CD4-positive, alpha-beta T cell (primary cell): ENCODE data around the gene ZNF628. TPM values are rescaled to one million over a fixed set of nuclear protein-coding genes. Genes with fewer than 3 reads are reported as not detected.

Experiments
- ATAC-seq: fragments of 200-7000 bp; cut with Tn5 transposase; one replicate; pipeline ENCODE4 v1.10.0; 2022; ENCODE audit warnings: mild to moderate bottlenecking; ENCODE audit not compliant: poor library complexity
- CTCF ChIA-PET: fragments of 350-600 bp; sonication (Branson Sonifier 250); formaldehyde crosslinking; loops from one replicate; lab custom pipeline; 2021; ENCODE audit warnings: antibody characterized with exemption, inconsistent platforms; lab: Charles Lee
- POLR2A ChIA-PET: fragments of 350-600 bp; sonication (Branson Sonifier 250); formaldehyde crosslinking; loops from one replicate; lab custom pipeline; 2021; ENCODE audit warnings: antibody characterized with exemption, inconsistent platforms; lab: Charles Lee
- DNase-seq, 14 experiments: peaks; one replicate each; pipeline ENCODE4 v3.0.0-alpha.2; 2013 to 2020; ENCODE audit warnings: mixed read lengths in 2 of 14
- H3K27ac ChIP-seq, 2 donors: one replicate each; pipeline versions ENCODE4 v1.5.1 to v1.7.0; 2013; ENCODE audit warnings: low read length in 2 of 2, low read depth in 1 of 2, mild to moderate bottlenecking in 1 of 2
- H3K27me3 ChIP-seq, 2 experiments: 1 replicate in 1 of 2; 2 replicates in 1 of 2; pipeline versions ENCODE4 v1.6.1 to v1.7.0; 2013; ENCODE audit warnings: low read length in 2 of 2, control low read depth in 1 of 2, mild to moderate bottlenecking in 1 of 2, moderate library complexity in 1 of 2; ENCODE audit not compliant: insufficient read depth in 2 of 2, control insufficient read depth in 1 of 2
- H3K36me3 ChIP-seq: one replicate; pipeline ENCODE4 v1.6.1; 2013; ENCODE audit warnings: low read length, control low read depth; ENCODE audit not compliant: insufficient read depth
- H3K4me1 ChIP-seq: one replicate; pipeline ENCODE4 v1.6.1; 2013; ENCODE audit warnings: low read length, control low read depth; ENCODE audit not compliant: insufficient read depth
- H3K4me3 ChIP-seq: one replicate; pipeline ENCODE4 v1.5.1; 2013; ENCODE audit warnings: mild to moderate bottlenecking, low read length, moderate library complexity
- H3K9me3 ChIP-seq, 2 experiments: 1 replicate in 1 of 2; 2 replicates in 1 of 2; pipeline versions ENCODE4 v1.6.1 to v1.7.0; 2013; ENCODE audit warnings: low read length in 2 of 2, mild to moderate bottlenecking in 2 of 2, control low read depth in 1 of 2, moderate library complexity in 1 of 2; ENCODE audit not compliant: control insufficient read depth in 1 of 2, insufficient read depth in 1 of 2
- H3K27ac Mint-ChIP-seq: one replicate; pipeline ENCODE4 v1.8.0; 2020; ENCODE audit warnings: mixed read lengths
- H3K27me3 Mint-ChIP-seq: one replicate; pipeline ENCODE4 v1.8.0; 2021; ENCODE audit warnings: mixed read lengths
- H3K36me3 Mint-ChIP-seq: one replicate; pipeline ENCODE4 v1.8.0; 2021; ENCODE audit warnings: low read depth, mixed read lengths
- H3K4me1 Mint-ChIP-seq: one replicate; pipeline ENCODE4 v1.8.0; 2021; ENCODE audit warnings: low read depth, mixed read lengths
- H3K4me3 Mint-ChIP-seq: one replicate; pipeline ENCODE4 v1.8.0; 2020; ENCODE audit warnings: mild to moderate bottlenecking, mixed read lengths
- H3K9me3 Mint-ChIP-seq: one replicate; pipeline ENCODE4 v1.8.0; 2020; ENCODE audit warnings: mixed read lengths
- CTCF ChIP-seq: fragments of 200-600 bp; IDR thresholded peaks from one replicate; pipeline ENCODE4 v1.8.0; 2022; ENCODE audit warnings: antibody characterized with exemption, mild to moderate bottlenecking
- intact Hi-C, 2 experiments: fragments of 100-400 bp; cut with DNase I in 1 of 2; cut with micrococcal nuclease in 1 of 2; formaldehyde crosslinking; loops; one replicate each; pipeline versions ENCODE4 v1.15.1 to v1.9.0; 2023 to 2025; cut with DNase I, micrococcal nuclease
- total RNA-seq, 174 experiments: library from RNA in 2 of 174; stranded (reverse) in 2 of 174; gene quantifications; one replicate each; pipeline ENCODE4 v1.2.3 and lab custom pipeline; 2021 to 2026

ZNF628 gene
- total RNA-seq, 2 experiments from 2014 or later = 26.6 to 27.2 TPM

DNA sequence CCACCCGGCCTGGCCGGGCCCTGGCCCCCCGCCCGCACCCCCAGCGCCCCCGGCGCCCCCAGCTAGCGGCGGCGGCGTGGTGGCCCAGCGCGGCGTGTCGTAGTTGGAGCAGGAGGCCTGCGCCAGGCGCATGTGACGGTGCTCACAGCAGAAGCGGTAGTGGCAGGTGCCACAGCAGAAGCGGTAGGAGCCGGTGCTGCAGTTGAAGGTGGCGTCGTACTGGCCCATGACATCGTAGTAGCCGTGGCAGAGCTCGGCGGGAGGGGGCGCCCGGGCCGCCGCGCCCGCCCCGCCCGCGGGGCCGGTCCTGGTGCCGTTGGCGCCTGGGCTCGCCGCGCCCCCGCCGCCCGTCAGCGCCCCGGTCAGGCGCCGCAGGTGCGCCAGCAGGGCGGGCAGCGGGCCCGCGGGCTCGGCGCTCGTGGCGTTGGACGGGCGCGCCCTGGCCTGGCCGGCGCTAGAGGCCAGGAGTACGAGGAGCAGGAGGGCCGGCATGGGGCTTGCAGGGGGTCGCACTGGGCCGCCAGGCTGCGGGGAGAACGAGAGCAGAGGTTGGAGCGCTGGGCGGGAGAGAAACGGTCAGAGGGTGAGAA, 34.0 kb upstream of the ZNF628 start:
- ChIA-PET POLR2A (no interaction called here), CTCF (no interaction called here)
- Mint-ChIP-seq H3K27ac (no peak overlapping the region), H3K36me3 (no peaks in the 10 kb centered on the region), H3K4me1 (peaks cover 33% of the 10 kb centered on the region), H3K4me3 (no peak overlapping the region), H3K27me3 (peaks cover 76% of the 10 kb centered on the region), H3K9me3 (no peaks in the 10 kb centered on the region)
- intact Hi-C loops = no loop called here
- ATAC-seq (peak; percentile 70), DNase-seq (peak in 3 of 14 experiments; percentile 19 to 62 (median 53))
- H3K9me3 ChIP-seq = peaks cover 0 to 34% of the 10 kb centered on the region in 2 experiments
- no peak overlapping the region for H3K4me3 ChIP-seq
- peaks cover 63 to 83% of the 10 kb centered on the region in 2 experiments for H3K27me3 ChIP-seq
- no peaks in the 10 kb centered on the region for H3K36me3 ChIP-seq
- no peak for TF ChIP-seq CTCF
- no peak overlapping the region for H3K27ac ChIP-seq
- H3K4me1 ChIP-seq = peaks cover 28% of the 10 kb centered on the region

GRCh38 chr19:55443045-55443823, 33.2 kb upstream of the ZNF628 start, which contains the start of gene SHISA7:
Gene SHISA7, minus strand, starts transcription at chr19:55443300. Its CDS starts 437 bp downstream, at chr19:55442863.
- Histone ChIP-seq H3K9me3 (peaks cover 0 to 29% of the 10 kb centered on the region in 2 experiments), H3K27me3 (peaks cover 60 to 77% of the 10 kb centered on the region in 2 experiments), H3K4me3 (no peak within 1 kb of the TSS), H3K36me3 (no peaks in the 10 kb centered on the region), H3K27ac (no peak within 1 kb of the TSS), H3K4me1 (peaks cover 28% of the 10 kb centered on the region)
- intact Hi-C loops = no loop called here
- Mint-ChIP-seq H3K27me3 (peaks cover 72% of the 10 kb centered on the region), H3K4me1 (peaks cover 33% of the 10 kb centered on the region), H3K9me3 (no peaks in the 10 kb centered on the region), H3K36me3 (no peaks in the 10 kb centered on the region), H3K27ac (no peak within 1 kb of the TSS), H3K4me3 (no peak within 1 kb of the TSS)
- DNase-seq (no peak), ATAC-seq (no peak)
- ChIA-PET POLR2A (no interaction called here), CTCF (no interaction called here)
- TF ChIP-seq CTCF = no peak

DNA sequence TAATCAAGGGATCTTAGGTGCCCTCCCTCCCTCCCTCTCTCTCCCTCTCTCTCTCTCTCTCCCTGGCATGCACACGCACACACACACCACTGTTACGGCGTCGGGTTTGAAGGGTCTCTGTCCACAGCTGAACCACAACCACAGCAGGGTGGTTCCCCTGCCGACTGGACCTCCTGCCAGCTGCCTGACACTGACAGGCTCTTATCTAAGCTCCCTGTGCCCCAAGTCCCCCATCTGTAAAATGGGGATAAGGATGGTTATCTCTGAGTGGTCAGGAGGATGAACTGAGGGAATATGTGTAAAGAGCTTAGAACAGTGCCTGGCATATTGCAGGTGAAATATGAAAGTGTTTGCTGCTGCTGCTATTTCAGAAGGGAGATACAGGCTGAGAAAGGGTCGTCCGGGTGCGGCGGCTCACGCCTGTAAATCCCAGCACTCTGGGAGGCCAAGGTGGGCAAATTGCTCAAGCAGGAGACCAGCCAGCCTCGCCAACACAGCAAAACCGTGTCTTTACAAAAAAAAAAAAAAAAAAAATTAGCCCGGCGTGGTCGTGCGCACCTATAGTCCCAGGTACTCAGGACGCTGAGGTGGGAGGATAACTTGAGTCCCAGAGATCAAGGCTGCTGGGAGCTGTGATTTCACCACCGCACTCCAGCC, 32.5 kb upstream of the ZNF628 start:
- ATAC-seq (no peak), DNase-seq (no peak)
- Histone ChIP-seq H3K36me3 (no peaks in the 10 kb centered on the region), H3K27ac (no peak overlapping the region), H3K4me3 (no peak overlapping the region), H3K27me3 (peaks cover 53 to 70% of the 10 kb centered on the region in 2 experiments), H3K9me3 (peaks cover 0 to 23% of the 10 kb centered on the region in 2 experiments), H3K4me1 (peaks cover 28% of the 10 kb centered on the region)
- POLR2A ChIA-PET = no interaction called here
- intact Hi-C loops = no loop called here
- no peak for TF ChIP-seq CTCF
- no peaks in the 10 kb centered on the region for H3K36me3 Mint-ChIP-seq
- peaks cover 65% of the 10 kb centered on the region for H3K27me3 Mint-ChIP-seq
- no peak overlapping the region for H3K4me3 Mint-ChIP-seq
- CTCF ChIA-PET = interaction anchor here (1.0 kb wide), 1 partner anchor 60 kb away, joined by 3 read pairs; no protein-coding TSS in a partner anchor
- H3K9me3 Mint-ChIP-seq = no peaks in the 10 kb centered on the region
- peaks cover 33% of the 10 kb centered on the region for H3K4me1 Mint-ChIP-seq
- H3K27ac Mint-ChIP-seq = no peak overlapping the region
